DND-41 (cell line): ENCODE data around the gene MINDY4.

Source experiments
- CTCF ChIP-seq: IDR thresholded peaks from 2 replicates; pipeline ENCODE4 v1.5.1; 2012; ENCODE audit warnings: borderline replicate concordance, low read length, moderate library complexity, mild to moderate bottlenecking; ENCODE audit not compliant: poor library complexity, severe bottlenecking; ENCODE audit errors: extremely low read depth
- EZH2 ChIP-seq: IDR thresholded peaks from 3 replicates; pipeline ENCODE4 v1.6.1; 2012; ENCODE audit warnings: borderline replicate concordance, low read depth, mild to moderate bottlenecking, moderate library complexity, low read length, inconsistent platforms; ENCODE audit not compliant: severe bottlenecking

GRCh38 chr7:30838008-30838407, 66.8 kb downstream of the MINDY4 start:
- TF ChIP-seq CTCF (no peak), EZH2 (no peak)
